ENCODE measurements around the gene PDE6A. TPM values are rescaled to one million over a fixed set of nuclear protein-coding genes. Genes with fewer than 3 reads are reported as not detected.

PDE6A gene
- polyA plus RNA-seq, 3 donors, result 0.01 TPM; not detected in 2

DNA sequence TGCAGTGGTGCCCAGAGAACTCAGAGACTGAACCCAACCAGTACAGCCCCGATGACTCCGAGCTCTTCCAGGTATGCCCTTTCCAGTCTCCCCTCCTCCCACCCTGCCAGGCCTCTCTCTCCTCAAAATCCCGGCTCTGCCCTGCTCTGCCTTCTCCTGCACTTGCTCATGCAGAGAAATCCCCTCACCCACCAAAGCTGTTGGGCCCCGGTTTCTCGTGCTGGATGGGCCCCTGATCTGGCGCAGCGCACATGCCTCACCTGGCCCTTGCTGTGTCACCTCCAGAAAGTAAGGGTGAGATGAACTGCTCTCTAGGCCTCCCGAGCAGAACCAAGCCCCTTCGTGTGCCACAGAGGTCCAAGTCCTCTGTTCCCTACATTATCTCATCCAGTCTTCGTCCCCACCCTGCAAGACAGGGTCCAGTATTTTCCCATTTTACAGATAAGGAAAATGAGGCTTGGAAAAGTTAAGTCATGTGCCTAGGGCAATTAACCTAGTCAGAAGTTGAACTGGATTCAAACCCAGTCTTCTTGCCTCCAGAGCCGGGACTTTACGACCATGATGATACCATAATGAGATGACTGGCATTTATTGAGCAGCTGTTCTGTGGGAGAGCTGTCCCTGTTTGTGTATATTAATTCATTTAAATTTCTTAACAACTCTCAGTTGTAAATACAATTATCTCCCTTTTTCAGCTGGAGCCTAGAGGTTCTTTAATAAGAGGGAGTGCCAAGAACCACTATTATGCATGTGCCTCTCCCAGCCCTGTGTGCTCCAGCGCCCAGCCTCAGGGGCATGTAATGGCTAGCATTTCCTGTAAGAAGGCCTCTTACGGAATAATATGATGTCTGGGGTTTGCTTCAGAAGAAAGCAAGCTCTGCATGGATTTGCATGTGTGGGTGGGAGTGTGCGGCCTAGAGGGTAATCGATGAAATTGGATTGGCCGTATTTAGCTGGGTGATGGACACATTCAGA, 123.8 kb downstream of the PDE6A start:
- Mint-ChIP-seq H3K4me3 (no peak overlapping the region), H3K36me3 (peaks cover 57 to 68% of the 10 kb centered on the region in 2 donors), H3K27me3 (ENCODE audit: low read depth in 3 of 3) (peaks cover 0 to 1% (median 0%) of the 10 kb centered on the region in 3 donors), H3K9me3 (no peaks in the 10 kb centered on the region), H3K4me1 (peaks cover 4% of the 10 kb centered on the region), H3K27ac (peak overlapping the region in 1 of 7 donors; percentile 26)
- WGBS (ENCODE audit: insufficient coverage), result 95% methylated on average over 9 of the region's 17 CpGs
- Histone ChIP-seq H3K4me1 (ENCODE audit: control insufficient read depth in 1 of 2, insufficient read depth in 2 of 2, low read length in 2 of 2) (no peaks in the 10 kb centered on the region), H3K9me3 (replicated peaks in 1 of 2; ENCODE audit: control insufficient read depth in 1 of 2, insufficient read depth in 1 of 2, low read length in 2 of 2) (no peaks in the 10 kb centered on the region), H3K27me3 (ENCODE audit: control insufficient read depth in 2 of 2, insufficient read depth in 2 of 2, low read length in 2 of 2) (no peaks in the 10 kb centered on the region), H3K36me3 (replicated peaks in 1 of 2; ENCODE audit: control insufficient read depth in 1 of 2, insufficient read depth in 2 of 2, low read length in 2 of 2) (peaks cover 47 to 71% of the 10 kb centered on the region in 2 donors), H3K79me2 (ENCODE audit: insufficient read depth, low read length) (peaks cover 22% of the 10 kb centered on the region), H3K9ac (ENCODE audit: insufficient read depth, low read length, poor library complexity, severe bottlenecking) (no peak overlapping the region), H3K27ac (ENCODE audit: low read depth in 1 of 2, low read length in 2 of 2) (no peak overlapping the region), H4K20me1 (ENCODE audit: insufficient read depth, low read length) (peaks cover 96% of the 10 kb centered on the region), H3K4me3 (replicated peaks in 1 of 3; ENCODE audit: low read depth in 2 of 3, low read length in 3 of 3) (no peak overlapping the region), H3K4me2 (replicated peaks; ENCODE audit: extremely low read depth, low read length, poor library complexity, severe bottlenecking) (no peak overlapping the region), H2AFZ (ENCODE audit: insufficient read depth, low read depth, low read length, poor library complexity, severe bottlenecking) (no peak overlapping the region)
- TF ChIP-seq, protein P1, sequence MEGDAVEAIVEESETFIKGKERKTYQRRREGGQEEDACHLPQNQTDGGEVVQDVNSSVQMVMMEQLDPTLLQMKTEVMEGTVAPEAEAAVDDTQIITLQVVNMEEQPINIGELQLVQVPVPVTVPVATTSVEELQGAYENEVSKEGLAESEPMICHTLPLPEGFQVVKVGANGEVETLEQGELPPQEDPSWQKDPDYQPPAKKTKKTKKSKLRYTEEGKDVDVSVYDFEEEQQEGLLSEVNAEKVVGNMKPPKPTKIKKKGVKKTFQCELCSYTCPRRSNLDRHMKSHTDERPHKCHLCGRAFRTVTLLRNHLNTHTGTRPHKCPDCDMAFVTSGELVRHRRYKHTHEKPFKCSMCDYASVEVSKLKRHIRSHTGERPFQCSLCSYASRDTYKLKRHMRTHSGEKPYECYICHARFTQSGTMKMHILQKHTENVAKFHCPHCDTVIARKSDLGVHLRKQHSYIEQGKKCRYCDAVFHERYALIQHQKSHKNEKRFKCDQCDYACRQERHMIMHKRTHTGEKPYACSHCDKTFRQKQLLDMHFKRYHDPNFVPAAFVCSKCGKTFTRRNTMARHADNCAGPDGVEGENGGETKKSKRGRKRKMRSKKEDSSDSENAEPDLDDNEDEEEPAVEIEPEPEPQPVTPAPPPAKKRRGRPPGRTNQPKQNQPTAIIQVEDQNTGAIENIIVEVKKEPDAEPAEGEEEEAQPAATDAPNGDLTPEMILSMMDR (IDR thresholded peaks at IDR 0.05), result no peak
- intact Hi-C loops (cut with micrococcal nuclease), result loop anchor here in 1 of 2 donors (10.0 kb wide), 1 partner anchor 86 kb away; the partner anchor contains the start of gene PPARGC1B
- DNase-seq, result no peak

DNA sequence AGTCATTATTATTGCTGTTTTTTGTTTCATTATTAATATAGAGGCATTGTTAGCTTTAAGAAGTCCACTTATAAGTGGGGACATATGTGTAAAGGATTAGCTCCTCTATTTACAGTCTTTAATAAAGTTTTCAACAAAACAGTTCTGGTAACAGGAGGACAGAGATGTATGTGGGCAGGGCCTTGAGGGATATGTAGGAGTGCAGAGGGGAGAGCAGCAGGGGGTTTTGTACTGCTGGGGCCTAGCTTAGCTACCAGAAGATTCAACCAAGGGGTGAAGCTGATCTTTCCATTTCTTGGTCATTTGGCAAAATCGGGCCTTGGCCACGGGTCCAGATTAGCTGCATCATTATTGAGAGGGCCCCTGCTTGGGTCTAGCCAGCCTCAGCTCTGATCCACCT, 124.6 kb downstream of the PDE6A start:
- WGBS (ENCODE audit: insufficient coverage), result 100% methylated on average over 2 of the region's 2 CpGs
- intact Hi-C loops (cut with micrococcal nuclease), result loop anchor here in 1 of 2 donors (10.0 kb wide), 1 partner anchor 85 kb away; the partner anchor contains the start of gene PPARGC1B
- no peak overlapping the region for H3K9ac ChIP-seq (ENCODE audit: insufficient read depth, low read length, poor library complexity, severe bottlenecking)
- H3K79me2 ChIP-seq (ENCODE audit: insufficient read depth, low read length), result peaks cover 22% of the 10 kb centered on the region
- no peak for DNase-seq
- H3K4me1 ChIP-seq (ENCODE audit: control insufficient read depth in 1 of 2, insufficient read depth in 2 of 2, low read length in 2 of 2), result no peaks in the 10 kb centered on the region
- H3K4me3 ChIP-seq (replicated peaks in 1 of 3; ENCODE audit: low read depth in 2 of 3, low read length in 3 of 3), result no peak overlapping the region
- no peaks in the 10 kb centered on the region for H3K9me3 ChIP-seq (replicated peaks in 1 of 2; ENCODE audit: control insufficient read depth in 1 of 2, insufficient read depth in 1 of 2, low read length in 2 of 2)
- Mint-ChIP-seq H3K4me3 (no peak overlapping the region), H3K27me3 (ENCODE audit: low read depth in 3 of 3) (peaks cover 0 to 1% (median 0%) of the 10 kb centered on the region in 3 donors), H3K36me3 (peaks cover 54 to 60% of the 10 kb centered on the region in 2 donors), H3K27ac (peak overlapping the region in 2 of 7 donors; percentile 26 to 74), H3K9me3 (no peaks in the 10 kb centered on the region), H3K4me1 (peaks cover 4% of the 10 kb centered on the region)
- H3K27me3 ChIP-seq (ENCODE audit: control insufficient read depth in 2 of 2, insufficient read depth in 2 of 2, low read length in 2 of 2), result no peaks in the 10 kb centered on the region
- no peak overlapping the region for H2AFZ ChIP-seq (ENCODE audit: insufficient read depth, low read depth, low read length, poor library complexity, severe bottlenecking)
- H3K27ac ChIP-seq (ENCODE audit: low read depth in 1 of 2, low read length in 2 of 2), result no peak overlapping the region
- H4K20me1 ChIP-seq (ENCODE audit: insufficient read depth, low read length), result peaks cover 96% of the 10 kb centered on the region
- H3K4me2 ChIP-seq (replicated peaks; ENCODE audit: extremely low read depth, low read length, poor library complexity, severe bottlenecking), result no peak overlapping the region
- TF ChIP-seq, protein P1 (IDR thresholded peaks at IDR 0.05), result no peak
- H3K36me3 ChIP-seq (replicated peaks in 1 of 2; ENCODE audit: control insufficient read depth in 1 of 2, insufficient read depth in 2 of 2, low read length in 2 of 2), result peaks cover 39 to 62% of the 10 kb centered on the region in 2 donors

Data from CD14-positive monocyte (primary cell).